K562 (cell line): ENCODE measurements around the gene NPTXR.

Experiments used
- MAZ ChIP-seq, 2 experiments: fragments of 450-650 bp in 1 of 2; sonication (generic) in 1 of 2; formaldehyde crosslinking; IDR thresholded peaks in 1 of 2; conservative IDR thresholded peaks in 1 of 2; 2 replicates each; pipeline versions ENCODE4 v1.4.0 to v1.5.0; 2020; ENCODE audit warnings: mild to moderate bottlenecking in 1 of 2, missing genetic modification reagents in 1 of 2
- RAD21 ChIP-seq, 2 experiments: fragments of 250-450 bp in 1 of 2; fragments of 450-650 bp in 1 of 2; sonication (Bioruptor Pico) in 1 of 2; formaldehyde crosslinking in 1 of 2; IDR thresholded peaks in 1 of 2; conservative IDR thresholded peaks in 1 of 2; 2 replicates each; pipeline versions ENCODE4 v1.4.0 to v1.8.0; 2020 to 2022; ENCODE audit warnings: mild to moderate bottlenecking in 2 of 2, moderate library complexity in 1 of 2
- ZFX ChIP-seq: sonication (generic); formaldehyde crosslinking; IDR thresholded peaks from 2 replicates; pipeline ENCODE4 v1.8.0; 2022; ENCODE audit warnings: mild to moderate bottlenecking, missing genetic modification reagents, moderate library complexity
- ZNF586 ChIP-seq: fragments of 450-650 bp; formaldehyde crosslinking; conservative IDR thresholded peaks from 2 replicates; pipeline ENCODE4 v1.4.0; 2020; ENCODE audit warnings: mild to moderate bottlenecking, moderate library complexity
- TF ChIP-seq, protein P1 (sequence below): sonication (generic); formaldehyde crosslinking; IDR thresholded peaks from 2 replicates; pipeline ENCODE4 v1.9.0; 2022; ENCODE audit warnings: mild to moderate bottlenecking, missing genetic modification reagents

GRCh38 chr22:38774496-38775166, 69.2 kb downstream of the NPTXR start:
- TF ChIP-seq ZFX (CRISPR knock-in tag) (no peak), MAZ (CRISPR knock-in tag; conservative IDR thresholded peaks at IDR 0.05 in 1 of 2, IDR thresholded peaks at IDR 0.05 in 1 of 2) (no peak), ZNF586 (CRISPR knock-in tag) (no peak), RAD21 (CRISPR knock-in tag; conservative IDR thresholded peaks at IDR 0.05 in 1 of 2, IDR thresholded peaks at IDR 0.05 in 1 of 2) (no peak)
- TF ChIP-seq, protein P1, sequence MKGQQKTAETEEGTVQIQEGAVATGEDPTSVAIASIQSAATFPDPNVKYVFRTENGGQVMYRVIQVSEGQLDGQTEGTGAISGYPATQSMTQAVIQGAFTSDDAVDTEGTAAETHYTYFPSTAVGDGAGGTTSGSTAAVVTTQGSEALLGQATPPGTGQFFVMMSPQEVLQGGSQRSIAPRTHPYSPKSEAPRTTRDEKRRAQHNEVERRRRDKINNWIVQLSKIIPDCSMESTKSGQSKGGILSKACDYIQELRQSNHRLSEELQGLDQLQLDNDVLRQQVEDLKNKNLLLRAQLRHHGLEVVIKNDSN = no peak
